Calu3 (cell line): ENCODE measurements around the gene EN2. TPM values are rescaled to one million over a fixed set of nuclear protein-coding genes. Genes with fewer than 3 reads are reported as not detected.

Source experiments
- BruUV-seq: library from RNA; stranded (reverse); fragments of 400-500 nt; replicated peaks from 2 replicates; lab custom pipeline; 2021; lab: Mats Ljungman, UMichigan
- CTCF ChIA-PET: fragments of 300-600 bp; sonication (Branson Sonifier 250); formaldehyde crosslinking; loops from one replicate; lab custom pipeline; 2022; ENCODE audit warnings: antibody characterized with exemption; lab: Charles Lee
- DNase-seq: peaks from one replicate; pipeline ENCODE4 v3.0.0; 2022
- H3K27ac Mint-ChIP-seq: one replicate; pipeline ENCODE4 v1.8.0; 2022; ENCODE audit warnings: mixed read lengths; ENCODE audit not compliant: unreplicated experiment
- H3K27me3 Mint-ChIP-seq: one replicate; pipeline ENCODE4 v1.8.0; 2022; ENCODE audit warnings: mixed read lengths; ENCODE audit not compliant: unreplicated experiment
- H3K36me3 Mint-ChIP-seq: one replicate; pipeline ENCODE4 v1.8.0; 2022; ENCODE audit warnings: mild to moderate bottlenecking, moderate library complexity, mixed read lengths; ENCODE audit not compliant: insufficient read depth, unreplicated experiment
- H3K4me1 Mint-ChIP-seq: one replicate; pipeline ENCODE4 v1.8.0; 2022; ENCODE audit warnings: mild to moderate bottlenecking, low read depth, mixed read lengths; ENCODE audit not compliant: unreplicated experiment
- H3K4me3 Mint-ChIP-seq: one replicate; pipeline ENCODE4 v1.8.0; 2022; ENCODE audit warnings: mild to moderate bottlenecking, low read depth, moderate library complexity, mixed read lengths; ENCODE audit not compliant: unreplicated experiment
- H3K9me3 Mint-ChIP-seq: one replicate; pipeline ENCODE4 v1.8.0; 2022; ENCODE audit warnings: low read depth, mixed read lengths; ENCODE audit not compliant: unreplicated experiment
- CTCF ChIP-seq: fragments of 200-600 bp; IDR thresholded peaks from one replicate; pipeline ENCODE4 v1.8.0; 2022; ENCODE audit warnings: antibody characterized with exemption; ENCODE audit not compliant: unreplicated experiment
- intact Hi-C: fragments of 100-400 bp; cut with micrococcal nuclease; formaldehyde crosslinking; loops from one replicate; pipeline ENCODE4 v1.10.0; 2022; ENCODE audit not compliant: unreplicated experiment
- total RNA-seq: library from RNA; stranded (reverse); gene quantifications from 2 replicates; pipeline ENCODE4 v1.2.3, GENCODE V29; 2022

The EN2 gene
- total RNA-seq, 1 experiment from 2014 or later = 3.2 TPM

GRCh38 chr7:155494551-155494950 is 36.6 kb downstream of the EN2 start:
- no peak overlapping the region for H3K4me3 Mint-ChIP-seq
- no TSS peak for BruUV-seq
- H3K36me3 Mint-ChIP-seq = no peaks in the 10 kb centered on the region
- intact Hi-C loops = no loop called here
- no peaks in the 10 kb centered on the region for H3K9me3 Mint-ChIP-seq
- CTCF ChIA-PET = no interaction called here
- no peak overlapping the region for H3K27ac Mint-ChIP-seq
- DNase-seq = no peak
- H3K27me3 Mint-ChIP-seq = peaks cover 74% of the 10 kb centered on the region
- TF ChIP-seq CTCF = no peak
- H3K4me1 Mint-ChIP-seq = no peaks in the 10 kb centered on the region

- intact Hi-C loops = no loop called here
- BruUV-seq = no TSS peak
- CTCF ChIA-PET = no interaction called here
- H3K4me3 Mint-ChIP-seq = no peak overlapping the region
- no peak for TF ChIP-seq CTCF
- no peak overlapping the region for H3K27ac Mint-ChIP-seq
- H3K9me3 Mint-ChIP-seq = no peaks in the 10 kb centered on the region
- H3K27me3 Mint-ChIP-seq = peaks cover 74% of the 10 kb centered on the region
- no peaks in the 10 kb centered on the region for H3K4me1 Mint-ChIP-seq
- no peaks in the 10 kb centered on the region for H3K36me3 Mint-ChIP-seq
- no peak for DNase-seq
Observed at GRCh38 chr7:155495440-155496248, 37.7 kb downstream of the EN2 start.

GRCh38 chr7:155496267-155497005 is 38.5 kb downstream of the EN2 start:
- Mint-ChIP-seq H3K27ac (no peak overlapping the region), H3K4me1 (no peaks in the 10 kb centered on the region), H3K9me3 (no peaks in the 10 kb centered on the region), H3K4me3 (no peak overlapping the region), H3K36me3 (no peaks in the 10 kb centered on the region), H3K27me3 (peaks cover 74% of the 10 kb centered on the region)
- intact Hi-C loops = no loop called here
- CTCF ChIA-PET = no interaction called here
- DNase-seq = no peak
- BruUV-seq = no TSS peak
- TF ChIP-seq CTCF = no peak

- CTCF ChIA-PET = no interaction called here
- peaks cover 74% of the 10 kb centered on the region for H3K27me3 Mint-ChIP-seq
- H3K4me1 Mint-ChIP-seq = no peaks in the 10 kb centered on the region
Observed at GRCh38 chr7:155497149-155497901, 39.4 kb downstream of the EN2 start.

More at GRCh38 chr7:155497149-155497901, 39.4 kb downstream of the EN2 start:
- Mint-ChIP-seq H3K36me3 (no peaks in the 10 kb centered on the region), H3K4me3 (no peak overlapping the region), H3K9me3 (no peaks in the 10 kb centered on the region), H3K27ac (no peak overlapping the region)
- intact Hi-C loops = no loop called here
- TF ChIP-seq CTCF = no peak
- no peak for DNase-seq
- no TSS peak for BruUV-seq
